Right ventricle myocardium superior (tissue), 1 donor: ENCODE data around the gene VIL1. TPM values are rescaled to one million over a fixed set of nuclear protein-coding genes. Genes with fewer than 3 reads are reported as not detected.

Source experiments
- ATAC-seq: fragments of 200-7000 bp; cut with Tn5 transposase; one replicate; pipeline ENCODE4 v1.9.1; 2020; ENCODE audit warnings: mild to moderate bottlenecking; ENCODE audit not compliant: poor library complexity
- DNase-seq: peaks from one replicate; pipeline ENCODE4 v3.0.0-alpha.2; 2020
- intact Hi-C: fragments of 100-400 bp; cut with DNase I; formaldehyde crosslinking; loops from one replicate; pipeline ENCODE4 v1.11.2; 2022
- total RNA-seq: library from RNA; stranded (reverse); fragmentation: NEBNext Ultra II Directional; extraction: Animal tissue kit (Norgen Biotek cat#: 25700); gene quantifications from one replicate; pipeline ENCODE4 v1.2.1, GENCODE V29; 2021
- donor health status: DM: no; HTN: yes; CAD: no; lungs with severe emphysema.

Gene VIL1
- total RNA-seq, 1 donor from 2014 or later, result not detected

DNA sequence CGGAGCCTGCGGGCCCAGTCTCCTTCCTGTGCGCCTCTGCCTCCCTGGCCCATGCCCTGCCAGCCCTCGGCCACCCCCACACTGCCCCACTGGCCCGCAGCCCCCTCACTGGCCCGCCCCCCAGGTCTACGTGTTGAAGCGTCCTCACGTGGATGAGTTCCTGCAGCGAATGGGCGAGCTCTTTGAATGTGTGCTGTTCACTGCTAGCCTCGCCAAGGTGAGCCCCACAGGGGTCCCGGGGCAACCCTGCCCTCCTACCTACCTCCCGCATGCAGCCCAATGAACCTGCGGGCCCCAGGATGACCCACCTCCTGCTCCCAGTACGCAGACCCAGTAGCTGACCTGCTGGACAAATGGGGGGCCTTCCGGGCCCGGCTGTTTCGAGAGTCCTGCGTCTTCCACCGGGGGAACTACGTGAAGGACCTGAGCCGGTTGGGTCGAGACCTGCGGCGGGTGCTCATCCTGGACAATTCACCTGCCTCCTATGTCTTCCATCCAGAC is 16.0 kb upstream of the VIL1 start:
- DNase-seq (no peak), ATAC-seq (no peak)
- intact Hi-C loops, result loop anchor here (10.0 kb wide), 1 partner anchor 242 kb away; no protein-coding TSS in a partner anchor

GRCh38 chr2:218403810-218404209 is 15.1 kb upstream of the VIL1 start:
- intact Hi-C loops, result loop anchor here (10.0 kb wide), 1 partner anchor 241 kb away; no protein-coding TSS in a partner anchor
- no peak for DNase-seq

DNA sequence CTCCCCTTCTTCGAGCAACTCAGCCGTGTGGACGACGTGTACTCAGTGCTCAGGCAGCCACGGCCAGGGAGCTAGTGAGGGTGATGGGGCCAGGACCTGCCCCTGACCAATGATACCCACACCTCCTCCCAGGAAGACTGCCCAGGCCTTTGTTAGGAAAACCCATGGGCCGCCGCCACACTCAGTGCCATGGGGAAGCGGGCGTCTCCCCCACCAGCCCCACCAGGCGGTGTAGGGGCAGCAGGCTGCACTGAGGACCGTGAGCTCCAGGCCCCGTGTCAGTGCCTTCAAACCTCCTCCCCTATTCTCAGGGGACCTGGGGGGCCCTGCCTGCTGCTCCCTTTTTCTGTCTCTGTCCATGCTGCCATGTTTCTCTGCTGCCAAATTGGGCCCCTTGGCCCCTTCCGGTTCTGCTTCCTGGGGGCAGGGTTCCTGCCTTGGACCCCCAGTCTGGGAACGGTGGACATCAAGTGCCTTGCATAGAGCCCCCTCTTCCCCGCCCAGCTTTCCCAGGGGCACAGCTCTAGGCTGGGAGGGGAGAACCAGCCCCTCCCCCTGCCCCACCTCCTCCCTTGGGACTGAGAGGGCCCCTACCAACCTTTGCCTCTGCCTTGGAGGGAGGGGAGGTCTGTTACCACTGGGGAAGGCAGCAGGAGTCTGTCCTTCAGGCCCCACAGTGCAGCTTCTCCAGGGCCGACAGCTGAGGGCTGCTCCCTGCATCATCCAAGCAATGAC is 14.4 kb upstream of the VIL1 start:
- ATAC-seq (no peak), DNase-seq (no peak)
- intact Hi-C loops, result loop anchor here (5.0 to 10.0 kb wide), 2 partner anchors 63 to 240 kb away; no protein-coding TSS in a partner anchor

More at GRCh38 chr2:218403810-218404209, 15.1 kb upstream of the VIL1 start:
- no peak for ATAC-seq

DNA sequence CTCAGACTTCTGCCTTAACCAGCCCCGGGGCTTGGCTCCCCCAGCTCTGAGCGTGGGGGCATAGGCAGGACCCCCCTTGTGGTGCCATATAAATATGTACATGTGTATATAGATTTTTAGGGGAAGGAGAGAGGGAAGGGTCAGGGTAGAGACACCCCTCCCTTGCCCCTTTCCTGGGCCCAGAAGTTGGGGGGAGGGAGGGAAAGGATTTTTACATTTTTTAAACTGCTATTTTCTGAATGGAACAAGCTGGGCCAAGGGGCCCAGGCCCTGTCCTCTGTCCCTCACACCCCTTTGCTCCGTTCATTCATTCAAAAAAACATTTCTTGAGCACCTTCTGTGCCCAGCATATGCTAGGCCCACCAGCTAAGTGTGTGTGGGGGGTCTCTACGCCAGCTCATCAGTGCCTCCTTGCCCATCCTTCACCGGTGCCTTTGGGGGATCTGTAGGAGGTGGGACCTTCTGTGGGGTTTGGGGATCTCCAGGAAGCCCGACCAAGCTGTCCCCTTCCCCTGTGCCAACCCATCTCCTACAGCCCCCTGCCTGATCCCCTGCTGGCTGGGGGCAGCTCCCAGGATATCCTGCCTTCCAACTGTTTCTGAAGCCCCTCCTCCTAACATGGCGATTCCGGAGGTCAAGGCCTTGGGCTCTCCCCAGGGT is 13.7 kb upstream of the VIL1 start:
- intact Hi-C loops, result loop anchor here (5.0 to 10.0 kb wide), 2 partner anchors 62 to 240 kb away; no protein-coding TSS in a partner anchor
- DNase-seq (no peak), ATAC-seq (no peak)

DNA sequence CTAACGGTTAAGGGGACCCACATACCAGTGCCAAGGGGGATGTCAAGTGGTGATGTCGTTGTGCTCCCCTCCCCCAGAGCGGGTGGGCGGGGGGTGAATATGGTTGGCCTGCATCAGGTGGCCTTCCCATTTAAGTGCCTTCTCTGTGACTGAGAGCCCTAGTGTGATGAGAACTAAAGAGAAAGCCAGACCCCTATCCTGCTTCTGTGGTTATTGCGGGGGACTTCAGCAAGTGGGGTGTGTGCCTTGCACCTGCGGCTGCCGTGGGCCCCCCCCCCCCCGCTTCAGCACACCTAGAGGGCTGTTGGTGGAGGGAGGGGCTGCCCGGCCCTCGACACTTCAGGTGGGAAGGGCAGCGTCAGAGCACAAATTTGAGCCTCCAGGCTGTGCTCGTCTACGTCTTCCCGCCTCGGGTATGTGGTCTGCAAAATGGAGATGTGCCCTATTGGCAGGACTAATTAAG is 13.1 kb upstream of the VIL1 start:
- ATAC-seq (peak; percentile 1), DNase-seq (peak; percentile 67)
- intact Hi-C loops, result loop anchor here (2.0 to 10.0 kb wide), 3 partner anchors 62 to 239 kb away; no protein-coding TSS in a partner anchor

DNA sequence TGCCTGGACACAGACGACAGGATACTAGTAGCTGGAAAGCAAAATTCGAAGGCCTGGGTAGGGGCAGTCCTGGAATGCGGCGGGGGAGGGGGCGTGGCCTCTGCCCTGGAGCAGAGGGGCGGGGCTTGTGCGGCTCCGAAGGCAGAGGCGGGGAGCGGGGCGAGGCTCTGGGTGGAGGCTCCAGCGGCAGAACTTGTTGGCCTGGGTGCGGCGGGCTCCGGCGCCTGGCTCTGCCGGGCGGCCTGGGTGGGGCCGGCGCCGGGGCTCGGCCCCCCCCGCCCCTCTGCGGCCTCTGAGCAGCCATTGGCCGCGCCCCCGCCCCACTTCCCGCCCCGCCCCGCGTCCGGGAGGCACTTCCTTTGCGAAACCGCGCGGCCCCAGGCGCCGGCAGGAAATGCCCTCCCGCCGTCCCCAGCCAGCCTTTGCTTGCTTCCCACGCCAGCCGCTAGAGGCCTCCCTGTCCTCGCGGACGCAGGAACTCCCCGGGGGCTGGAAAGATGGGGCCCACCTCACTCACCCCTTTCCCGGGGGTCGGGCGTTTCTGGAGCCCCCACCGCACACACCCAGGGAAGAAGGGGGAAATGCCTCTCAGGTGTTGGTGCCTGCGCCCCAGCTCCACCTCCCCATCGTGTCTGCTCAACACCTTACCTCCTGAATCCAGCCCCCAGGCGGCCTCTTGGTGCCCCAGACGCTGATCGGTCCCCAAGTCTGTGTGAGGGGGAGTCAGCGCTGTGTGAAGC is 12.5 kb upstream of the VIL1 start:
- ATAC-seq (peak; percentile 88), DNase-seq (peak; percentile 98)
- intact Hi-C loops, result loop anchor here (2.0 to 10.0 kb wide), 3 partner anchors 61 to 238 kb away; no protein-coding TSS in a partner anchor

- DNase-seq (peak; percentile 87), ATAC-seq (peak; percentile 25)
- intact Hi-C loops, result loop anchor here (2.0 to 10.0 kb wide), 3 partner anchors 60 to 238 kb away; no protein-coding TSS in a partner anchor
Observed at GRCh38 chr2:218406949-218407618, 11.8 kb upstream of the VIL1 start.

DNA sequence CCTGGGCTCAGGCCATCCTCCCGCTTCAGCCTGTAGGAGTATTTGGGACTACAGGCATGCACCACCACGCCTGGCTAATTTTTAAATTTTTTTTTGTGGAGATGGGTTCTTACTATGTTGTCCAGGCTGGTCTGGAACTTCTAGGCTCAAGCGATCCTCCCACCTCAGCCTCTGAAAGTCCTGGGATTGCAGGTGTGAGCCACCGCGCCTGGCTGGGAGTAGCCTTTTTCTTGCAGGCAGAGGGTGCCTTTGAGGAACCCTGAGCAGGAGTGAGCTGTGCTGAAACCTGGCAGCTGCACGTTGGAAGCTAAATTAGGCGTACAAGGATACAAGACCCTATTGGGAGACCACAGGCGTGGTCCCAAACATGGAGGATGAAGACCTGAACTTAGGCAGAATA is 11.2 kb upstream of the VIL1 start:
- ATAC-seq (no peak), DNase-seq (no peak)

GRCh38 chr2:218418321-218418716 is 604 bp upstream of the VIL1 start:
- ATAC-seq (no peak), DNase-seq (no peak)
- intact Hi-C loops, result no loop called here

More for the DNA sequence above, 11.2 kb upstream of the VIL1 start:
- intact Hi-C loops, result loop anchor here (2.0 to 10.0 kb wide), 3 partner anchors 60 to 237 kb away; no protein-coding TSS in a partner anchor

- intact Hi-C loops, result no loop called here
- ATAC-seq (no peak), DNase-seq (no peak)
Observed at GRCh38 chr2:218419630-218420216, 800 bp downstream of the VIL1 start.

DNA sequence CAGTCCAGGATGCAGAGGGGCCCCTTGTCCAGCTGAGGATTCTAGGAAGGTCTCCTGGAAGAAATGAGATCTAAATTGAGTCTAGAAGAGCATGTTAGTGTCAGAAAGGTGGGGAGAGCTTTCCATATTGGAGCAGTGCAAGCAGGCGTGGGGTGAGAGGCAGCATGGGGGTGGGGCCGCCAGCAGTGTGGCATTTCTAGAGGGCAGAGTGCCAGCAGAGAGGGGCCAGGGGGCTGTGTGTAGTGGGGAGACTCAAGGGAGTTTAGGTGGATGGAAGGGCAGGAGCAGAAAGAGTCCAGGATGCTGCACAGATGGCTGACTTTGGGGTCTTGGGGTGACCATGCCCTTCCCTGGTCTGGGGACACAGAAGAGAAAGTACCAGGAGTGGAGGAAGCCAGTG is 2.1 kb downstream of the VIL1 start:
- no peak for ATAC-seq
- intact Hi-C loops, result no loop called here
- DNase-seq, result no peak

DNA sequence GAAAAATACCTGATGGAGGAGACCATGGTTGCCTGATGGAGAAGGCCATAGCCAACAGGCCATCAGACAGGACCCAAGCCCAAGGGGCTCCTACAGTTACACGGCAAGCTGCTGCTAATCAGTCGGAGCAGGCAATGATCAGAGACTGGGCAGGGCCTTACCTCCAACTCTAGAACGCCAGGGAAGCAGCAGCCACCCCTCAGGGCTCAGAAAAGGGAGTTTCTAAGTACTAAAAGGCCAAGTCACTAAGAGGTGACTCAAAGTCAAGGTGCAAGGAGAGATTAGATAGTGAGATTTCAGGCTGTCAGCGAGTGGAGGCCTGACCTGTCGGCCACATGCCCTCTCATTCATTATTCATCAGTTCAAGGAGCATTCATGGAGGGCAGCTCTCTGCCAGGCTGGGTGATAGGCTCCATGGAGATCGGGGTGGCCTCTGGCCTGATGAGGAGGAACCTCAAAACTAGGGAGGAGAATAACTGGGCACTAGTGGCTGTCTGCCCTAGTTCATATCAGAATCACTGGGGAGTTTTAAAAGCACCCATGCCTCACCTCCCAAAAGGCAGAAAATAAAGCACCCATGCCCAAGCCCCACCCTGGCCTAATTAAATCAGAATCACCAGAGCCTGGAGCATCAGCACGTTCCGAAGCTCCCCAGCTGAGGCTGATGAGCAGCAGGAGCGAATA is 3.6 kb downstream of the VIL1 start:
- intact Hi-C loops, result no loop called here
- no peak for DNase-seq
- ATAC-seq, result no peak

GRCh38 chr2:218423584-218423983 is 4.7 kb downstream of the VIL1 start:
- DNase-seq, result no peak
- intact Hi-C loops, result no loop called here
- ATAC-seq, result no peak

- intact Hi-C loops, result no loop called here
- no peak for DNase-seq
Observed at GRCh38 chr2:218425531-218425930, 6.6 kb downstream of the VIL1 start.

DNA sequence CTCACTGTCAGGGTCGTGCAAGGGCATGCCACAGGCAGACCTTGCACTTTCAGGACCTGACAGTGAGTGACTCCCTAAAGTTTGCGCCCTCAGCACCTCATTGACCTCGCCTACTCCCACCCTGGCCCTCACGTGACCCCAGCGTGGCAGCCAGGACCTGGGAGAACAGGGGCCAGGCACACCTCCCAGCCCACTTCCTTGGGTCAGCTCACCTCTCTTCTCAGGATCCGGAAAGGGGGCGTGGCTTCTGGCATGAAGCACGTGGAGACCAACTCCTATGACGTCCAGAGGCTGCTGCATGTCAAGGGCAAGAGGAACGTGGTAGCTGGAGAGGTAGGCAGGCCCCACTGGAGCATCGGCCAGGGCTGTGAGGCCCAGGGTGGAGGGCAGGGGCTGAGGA is 8.8 kb downstream of the VIL1 start:
- ATAC-seq, result no peak
- DNase-seq, result no peak
- intact Hi-C loops, result no loop called here

More at GRCh38 chr2:218425531-218425930, 6.6 kb downstream of the VIL1 start:
- ATAC-seq, result no peak

GRCh38 chr2:218428846-218429558 is 10.1 kb downstream of the VIL1 start:
- intact Hi-C loops, result no loop called here
- ATAC-seq, result no peak

More at GRCh38 chr2:218428846-218429558, 10.1 kb downstream of the VIL1 start:
- no peak for DNase-seq
